ENCODE data around the gene ZNF287. TPM values are rescaled to one million over a fixed set of nuclear protein-coding genes. Genes with fewer than 3 reads are reported as not detected.

ZNF287 gene
- total RNA-seq, 2 experiments from 2014 or later = 4.5 to 7.0 TPM

DNA sequence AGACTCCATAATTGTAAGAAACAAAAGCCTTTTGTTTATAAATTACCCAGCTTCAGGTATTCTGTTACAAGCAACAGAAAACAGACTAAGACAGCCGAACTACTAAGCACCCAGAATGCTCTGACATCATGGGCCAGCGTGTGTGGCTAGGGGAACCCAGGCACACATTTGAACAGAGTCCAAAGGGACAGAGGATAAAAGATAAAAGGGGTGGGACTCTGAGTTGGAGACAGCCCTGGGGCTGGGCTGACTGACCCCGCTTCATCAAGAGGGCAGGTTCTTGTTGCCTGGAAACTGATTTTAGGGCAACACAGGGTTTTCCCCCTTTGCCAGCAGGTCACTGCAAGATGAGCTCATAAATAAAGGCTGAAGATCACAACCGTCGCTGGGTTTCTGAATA is 30.5 kb upstream of the ZNF287 start:
- intact Hi-C loops (cut with micrococcal nuclease; ENCODE audit: unreplicated experiment) = no loop called here
- H4K20me1 ChIP-seq (ENCODE audit: insufficient read depth, low read length) = no peaks in the 10 kb centered on the region
- POLR2A ChIA-PET = no interaction called here
- H3K9me3 ChIP-seq (ENCODE audit: low read length) = no peaks in the 10 kb centered on the region; the same call in 1 of the 2 replicates
- H3K36me3 ChIP-seq (ENCODE audit: insufficient read depth, low read length) = no peaks in the 10 kb centered on the region
- no peak overlapping the region for H3K4me2 ChIP-seq (ENCODE audit: low read length)
- CTCF ChIA-PET (ENCODE audit: unreplicated experiment) = no interaction called here
- H3K27ac ChIP-seq (ENCODE audit: low read depth, low read length, poor library complexity, severe bottlenecking) = no peak overlapping the region
- TF ChIP-seq CTCF (conservative IDR thresholded peaks at IDR 0.05; ENCODE audit: low read length) (no peak), EZH2phosphoT487 (IDR thresholded peaks at IDR 0.05; ENCODE audit: borderline replicate concordance, low read depth, low read length) (no peak)
- H3K79me2 ChIP-seq (ENCODE audit: insufficient read depth, low read depth, low read length) = no peaks in the 10 kb centered on the region
- DNase-seq (ENCODE audit: low spot score) = no peak
- no TSS peak for BruUV-seq (replicated peaks)
- H3K4me3 ChIP-seq (ENCODE audit: low read depth, low read length, poor library complexity, severe bottlenecking) = no peak overlapping the region
- H3K9me2 ChIP-seq (ENCODE audit: insufficient read depth, low read length) = no peaks in the 10 kb centered on the region
- H3K4me1 ChIP-seq (ENCODE audit: insufficient read depth, low read length, poor library complexity, severe bottlenecking) = no peaks in the 10 kb centered on the region
- no peak overlapping the region for H2AFZ ChIP-seq (ENCODE audit: low read length)

DNA sequence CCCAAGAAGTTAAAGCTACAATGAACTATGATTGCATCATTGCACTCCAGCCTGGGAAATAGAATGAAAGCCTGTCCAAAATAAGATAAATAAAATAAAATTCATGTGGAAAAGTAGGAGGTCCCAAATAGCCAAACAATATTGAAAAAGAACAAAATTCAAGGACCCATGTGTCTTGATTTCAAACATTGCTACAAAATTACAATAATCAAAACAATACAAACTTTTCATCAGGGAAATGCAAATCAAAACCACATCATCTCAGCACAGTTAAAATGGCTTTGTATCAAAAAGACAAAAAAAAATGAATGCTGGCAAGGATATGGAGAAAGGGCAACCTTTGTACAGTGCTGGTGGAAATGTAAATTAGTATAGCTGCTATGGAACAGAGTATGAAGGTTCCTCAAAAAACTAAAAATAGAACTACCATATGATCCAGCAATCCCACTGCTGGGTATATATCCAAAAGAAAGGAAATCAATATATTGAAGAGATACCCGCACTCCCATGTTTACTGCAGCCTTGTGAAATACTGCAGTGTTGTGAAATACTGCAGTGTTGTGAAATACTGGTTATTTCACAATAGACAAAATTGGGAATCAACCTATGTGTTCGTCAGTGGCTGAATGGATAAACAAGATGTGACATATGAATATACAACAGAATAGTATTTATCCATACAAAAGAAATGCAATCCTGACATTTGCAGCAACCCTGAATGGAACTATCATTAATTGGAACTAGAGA is 24.5 kb upstream of the ZNF287 start:
- no peak for TF ChIP-seq EZH2phosphoT487 (IDR thresholded peaks at IDR 0.05; ENCODE audit: borderline replicate concordance, low read depth, low read length)
- no peak for TF ChIP-seq CTCF (conservative IDR thresholded peaks at IDR 0.05; ENCODE audit: low read length)
- H3K4me1 ChIP-seq (ENCODE audit: insufficient read depth, low read length, poor library complexity, severe bottlenecking) = no peaks in the 10 kb centered on the region
- H4K20me1 ChIP-seq (ENCODE audit: insufficient read depth, low read length) = no peaks in the 10 kb centered on the region
- no peaks in the 10 kb centered on the region for H3K9me3 ChIP-seq (ENCODE audit: low read length)
- no peaks in the 10 kb centered on the region for H3K79me2 ChIP-seq (ENCODE audit: insufficient read depth, low read depth, low read length)
- no TSS peak for BruUV-seq (replicated peaks)
- intact Hi-C loops (cut with micrococcal nuclease; ENCODE audit: unreplicated experiment) = loop anchor here (5.0 kb wide), 1 partner anchor 89 kb away; no protein-coding TSS in a partner anchor
- no peak overlapping the region for H2AFZ ChIP-seq (ENCODE audit: low read length)
- CTCF ChIA-PET (ENCODE audit: unreplicated experiment) = no interaction called here
- POLR2A ChIA-PET = no interaction called here
- H3K36me3 ChIP-seq (ENCODE audit: insufficient read depth, low read length) = no peaks in the 10 kb centered on the region
- H3K4me3 ChIP-seq (ENCODE audit: low read depth, low read length, poor library complexity, severe bottlenecking) = no peak overlapping the region
- DNase-seq (ENCODE audit: low spot score) = no peak
- no peak overlapping the region for H3K27ac ChIP-seq (ENCODE audit: low read depth, low read length, poor library complexity, severe bottlenecking)
- no peaks in the 10 kb centered on the region for H3K9me2 ChIP-seq (ENCODE audit: insufficient read depth, low read length)
- H3K4me2 ChIP-seq (ENCODE audit: low read length) = no peak overlapping the region
